Epithelial cell of esophagus (primary cell): ENCODE results near the gene PAGE1.

Experiments used
- DNase-seq: peaks from one replicate; pipeline ENCODE4 v3.0.0; 2010; ENCODE audit warnings: low read depth
- H3K4me3 ChIP-seq: 2 replicates; pipeline ENCODE4 v1.5.1; 2011; ENCODE audit warnings: mild to moderate bottlenecking, low read length, control low read depth
- CTCF ChIP-seq: IDR thresholded peaks from 2 replicates; pipeline ENCODE4 v1.5.1; 2011; ENCODE audit warnings: low read depth, mild to moderate bottlenecking, low read length, control low read depth, inconsistent platforms; ENCODE audit not compliant: insufficient read depth; ENCODE audit errors: missing control alignments

Gene PAGE1

DNA sequence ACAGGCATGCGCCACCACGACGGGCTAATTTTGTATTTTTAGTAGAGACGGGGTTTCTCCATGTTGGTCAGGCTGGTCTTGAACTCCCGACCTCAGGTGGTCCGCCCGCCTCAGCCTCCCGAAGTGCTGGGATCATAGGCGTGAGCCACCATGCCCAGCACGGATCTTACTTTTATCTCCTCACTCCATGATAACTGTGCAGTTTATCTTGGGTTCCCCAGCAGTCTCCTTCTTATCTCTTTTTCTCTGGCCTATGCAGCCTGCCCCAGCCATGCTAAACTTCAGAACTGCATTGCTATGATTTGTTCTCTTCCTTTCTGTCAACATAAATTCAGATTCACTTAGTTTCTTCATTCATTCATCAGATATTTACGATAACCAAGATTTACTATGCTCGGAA lies 22.4 kb downstream of the PAGE1 start:
- DNase-seq, result no peak
- no peak for TF ChIP-seq CTCF
- H3K4me3 ChIP-seq, result no peak overlapping the region

GRCh38 chrX:49664824-49665223 lies 31.0 kb downstream of the PAGE1 start:
- no peak overlapping the region for H3K4me3 ChIP-seq
- no peak for DNase-seq
- no peak for TF ChIP-seq CTCF

DNA sequence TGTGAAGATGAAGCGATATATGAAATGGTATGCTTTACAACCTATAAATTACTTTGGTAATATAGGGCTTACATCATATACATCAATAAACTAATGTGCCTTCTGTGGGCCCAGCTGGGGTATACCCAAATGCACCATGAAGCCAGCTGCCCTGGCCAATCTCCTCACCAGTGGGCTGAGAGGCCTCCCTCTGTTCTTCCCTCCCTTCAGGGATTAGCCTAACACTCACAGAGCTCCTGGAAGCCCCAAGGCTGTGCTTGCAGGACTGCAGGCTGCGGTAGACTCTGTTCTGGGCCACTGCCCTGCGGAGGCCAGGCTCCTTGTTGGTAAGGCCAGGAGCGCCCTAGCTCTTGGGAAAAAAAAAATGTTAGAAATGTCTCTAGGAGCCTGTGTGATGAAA lies 33.9 kb downstream of the PAGE1 start:
- no peak for TF ChIP-seq CTCF
- DNase-seq, result no peak
- H3K4me3 ChIP-seq, result no peak overlapping the region

DNA sequence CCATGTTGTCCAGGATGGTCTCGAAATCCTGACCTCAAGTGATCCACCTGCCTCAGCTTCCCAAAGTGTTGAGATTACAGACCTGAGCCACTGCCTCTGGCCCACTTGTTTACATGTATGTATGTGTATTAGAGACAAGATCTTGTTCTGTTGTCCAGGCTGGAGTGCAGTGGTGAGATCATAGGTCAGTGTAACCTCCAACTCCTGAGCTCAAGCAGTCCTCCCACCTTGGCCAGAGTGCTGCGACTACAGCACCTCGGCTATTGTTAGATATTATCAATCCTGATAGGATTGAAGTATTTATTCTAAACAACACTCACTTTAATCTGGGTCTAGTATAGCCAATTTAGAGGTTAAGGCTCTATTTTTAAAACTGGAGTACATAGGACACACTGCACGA lies 36.0 kb downstream of the PAGE1 start:
- H3K4me3 ChIP-seq, result no peak overlapping the region
- no peak for TF ChIP-seq CTCF
- no peak for DNase-seq

- no peak for TF ChIP-seq CTCF
Measured at GRCh38 chrX:49656533-49656932, 39.3 kb downstream of the PAGE1 start.

GRCh38 chrX:49644991-49645637 lies 50.7 kb downstream of the PAGE1 start:
- no peak overlapping the region for H3K4me3 ChIP-seq
- no peak for TF ChIP-seq CTCF
- DNase-seq, result no peak

More at GRCh38 chrX:49656533-49656932, 39.3 kb downstream of the PAGE1 start:
- H3K4me3 ChIP-seq, result no peak overlapping the region
- DNase-seq, result no peak
